Inferior parietal cortex (tissue), 1 donor: ENCODE data around the gene MGAT5.

Experiments used
- DNase-seq: peaks from one replicate; pipeline ENCODE4 v3.0.0-alpha.2; 2016; ENCODE audit errors: extremely low spot score

MGAT5 gene

DNA sequence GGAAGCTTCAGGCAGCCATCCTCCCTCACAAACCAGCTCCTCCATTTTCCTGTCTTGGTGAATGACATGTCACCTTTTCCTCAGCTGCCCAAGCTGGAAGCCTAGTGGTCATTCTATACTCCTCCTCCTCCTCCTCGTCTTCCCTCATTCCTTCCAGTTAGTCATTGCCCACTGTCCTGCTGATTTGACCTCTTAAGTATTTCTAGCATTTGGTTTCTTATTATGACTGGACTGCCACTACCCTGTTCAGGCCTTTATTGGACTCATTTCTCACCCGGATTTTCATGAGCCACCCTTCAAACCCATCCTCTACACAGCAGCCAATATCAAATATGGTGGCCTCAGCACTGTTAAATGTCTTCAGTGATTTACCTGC is 21.9 kb upstream of the MGAT5 start:
- DNase-seq, result no peak

DNA sequence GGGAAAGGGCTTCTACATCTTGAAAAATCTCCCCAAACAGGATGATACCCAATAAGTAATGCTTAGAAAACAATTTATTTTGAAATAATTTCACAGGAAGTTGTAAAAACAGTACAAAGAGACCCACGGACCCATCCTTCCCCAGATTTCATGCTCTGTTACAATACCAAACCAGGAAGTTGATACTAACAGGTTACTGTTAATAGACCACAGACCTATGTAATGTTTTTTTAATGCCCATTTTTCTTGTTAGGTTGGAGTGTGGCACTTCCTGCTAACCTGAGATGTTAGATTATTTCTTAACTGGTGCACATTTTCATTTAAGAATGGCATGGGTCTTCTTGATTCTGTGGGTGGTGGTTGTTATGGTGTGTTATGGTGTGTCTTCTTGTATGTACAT is 21.4 kb upstream of the MGAT5 start:
- no peak for DNase-seq

- no peak for DNase-seq
Measured at GRCh38 chr2:134232868-134233727, 20.8 kb upstream of the MGAT5 start.

DNA sequence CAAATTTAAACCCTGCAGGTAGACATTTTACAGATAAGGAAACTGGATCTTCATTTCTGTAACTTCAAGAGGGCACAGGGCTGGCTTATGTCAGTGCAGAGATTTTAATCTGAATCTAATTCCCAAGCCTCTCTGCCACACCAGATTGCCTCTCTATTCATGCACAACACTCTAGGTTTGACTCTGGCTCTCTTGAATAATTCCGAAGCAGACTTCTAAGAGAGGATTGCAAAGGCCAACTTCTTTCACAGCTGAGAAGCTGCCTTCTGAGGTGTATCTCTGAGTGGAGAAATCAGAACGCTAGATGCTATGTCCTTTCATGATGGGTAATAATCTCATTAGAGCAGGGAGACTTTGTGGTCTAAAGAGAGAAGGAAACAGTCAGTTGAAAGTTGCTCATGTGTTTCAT is 20.1 kb upstream of the MGAT5 start:
- no peak for DNase-seq

GRCh38 chr2:134234535-134234934 is 19.3 kb upstream of the MGAT5 start:
- no peak for DNase-seq

- DNase-seq, result no peak
Measured at GRCh38 chr2:134235510-134236144, 18.2 kb upstream of the MGAT5 start.

GRCh38 chr2:134238371-134238770 is 15.5 kb upstream of the MGAT5 start:
- DNase-seq, result no peak

GRCh38 chr2:134240061-134240460 is 13.8 kb upstream of the MGAT5 start:
- DNase-seq, result no peak

- DNase-seq, result no peak
Measured at GRCh38 chr2:134241911-134242310, 12.0 kb upstream of the MGAT5 start.

DNA sequence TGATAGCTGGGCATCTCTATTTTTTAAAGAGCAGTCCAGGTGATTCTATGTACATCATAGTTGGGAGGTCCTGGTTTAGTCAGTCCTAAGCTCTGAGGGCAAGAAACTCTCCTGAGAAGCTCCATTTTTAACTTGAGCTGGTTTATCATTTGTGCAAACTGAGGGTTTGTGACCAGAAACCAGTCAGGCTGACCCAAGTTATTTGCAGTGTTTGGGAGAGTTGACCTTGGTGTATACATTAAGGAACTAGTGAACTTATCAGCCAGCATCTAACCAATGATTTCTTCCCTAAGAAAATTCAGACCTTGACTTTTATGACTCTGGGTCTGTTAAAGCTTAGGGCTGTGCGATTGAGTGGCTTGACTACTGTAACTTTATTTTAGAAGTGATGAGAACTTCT is 10.6 kb upstream of the MGAT5 start:
- no peak for DNase-seq

- no peak for DNase-seq
Measured at GRCh38 chr2:134244086-134244485, 9.8 kb upstream of the MGAT5 start.

- no peak for DNase-seq
Measured at GRCh38 chr2:134244587-134244986, 9.3 kb upstream of the MGAT5 start.

DNA sequence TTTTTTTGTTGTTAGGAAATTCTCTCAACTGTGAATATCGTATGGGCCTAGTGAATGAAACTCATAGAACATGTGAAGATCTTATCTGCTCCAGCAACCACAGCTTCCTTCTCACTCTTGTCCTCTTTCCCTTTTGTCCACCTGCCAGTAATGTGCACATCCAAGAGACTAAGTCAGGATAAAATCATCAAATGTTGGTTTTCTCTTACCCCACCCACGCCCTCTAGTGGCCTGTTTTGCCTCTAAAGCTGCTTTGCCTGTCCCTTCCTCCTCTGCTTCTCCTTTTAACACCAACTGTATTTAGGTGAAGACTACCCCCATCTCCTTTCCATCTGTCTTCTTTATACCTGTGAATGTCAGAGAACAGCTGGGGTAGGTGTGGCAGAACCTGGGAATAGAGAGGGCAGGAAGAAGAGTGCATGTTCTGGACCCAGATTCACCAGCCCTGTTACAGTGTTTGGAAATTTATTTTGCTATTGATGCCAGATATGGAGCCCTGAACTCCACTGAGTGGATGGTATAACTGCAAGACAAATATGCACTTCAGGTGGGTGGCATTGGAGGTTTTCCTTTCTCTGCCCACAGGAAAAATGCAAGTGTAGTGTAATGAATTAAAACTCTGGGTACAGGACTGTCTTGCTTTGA is 8.4 kb upstream of the MGAT5 start:
- peak; percentile 88 for DNase-seq

DNA sequence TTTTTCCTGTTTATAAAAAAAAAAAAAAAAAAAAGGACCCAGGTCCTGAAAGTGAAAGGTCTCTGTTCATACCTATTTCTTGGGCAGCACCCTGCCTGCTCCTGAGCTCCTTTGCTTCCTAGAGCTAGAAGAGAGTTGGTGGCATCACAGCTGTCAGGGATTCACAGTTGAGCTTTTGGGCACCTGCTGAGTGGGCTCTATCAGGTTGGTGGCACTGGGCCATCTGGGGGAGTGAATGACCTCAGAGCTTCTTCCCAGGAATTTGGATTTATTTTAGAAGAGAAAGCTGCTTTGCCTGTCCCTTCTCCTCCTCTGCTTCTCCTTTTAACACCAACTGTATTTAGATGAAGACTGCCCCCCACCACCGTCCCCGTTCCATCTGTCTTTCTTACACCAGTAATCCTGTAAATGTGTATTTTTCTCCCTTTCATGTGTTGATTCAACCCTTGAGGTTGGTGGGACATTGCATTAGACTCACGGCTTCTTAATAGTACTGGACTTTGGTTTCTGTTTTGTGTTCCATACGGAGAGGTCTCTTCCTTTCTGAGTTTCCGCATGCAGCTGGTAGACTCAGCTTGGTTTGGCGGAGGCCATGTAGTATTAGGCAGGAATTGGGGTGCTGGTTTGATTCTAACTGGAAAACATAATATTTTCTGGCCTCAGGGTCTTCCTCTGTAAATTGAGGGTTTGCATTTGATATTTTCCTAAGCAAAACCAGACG is 7.6 kb upstream of the MGAT5 start:
- DNase-seq, result no peak

GRCh38 chr2:134247679-134248078 is 6.2 kb upstream of the MGAT5 start:
- DNase-seq, result no peak

- no peak for DNase-seq
Measured at GRCh38 chr2:134248913-134249312, 5.0 kb upstream of the MGAT5 start.

- no peak for DNase-seq
Measured at GRCh38 chr2:134249755-134250154, 4.1 kb upstream of the MGAT5 start.

GRCh38 chr2:134250840-134251461 is 2.9 kb upstream of the MGAT5 start:
- DNase-seq, result no peak

GRCh38 chr2:134252092-134252750 is 1.7 kb upstream of the MGAT5 start:
- DNase-seq, result no peak

DNA sequence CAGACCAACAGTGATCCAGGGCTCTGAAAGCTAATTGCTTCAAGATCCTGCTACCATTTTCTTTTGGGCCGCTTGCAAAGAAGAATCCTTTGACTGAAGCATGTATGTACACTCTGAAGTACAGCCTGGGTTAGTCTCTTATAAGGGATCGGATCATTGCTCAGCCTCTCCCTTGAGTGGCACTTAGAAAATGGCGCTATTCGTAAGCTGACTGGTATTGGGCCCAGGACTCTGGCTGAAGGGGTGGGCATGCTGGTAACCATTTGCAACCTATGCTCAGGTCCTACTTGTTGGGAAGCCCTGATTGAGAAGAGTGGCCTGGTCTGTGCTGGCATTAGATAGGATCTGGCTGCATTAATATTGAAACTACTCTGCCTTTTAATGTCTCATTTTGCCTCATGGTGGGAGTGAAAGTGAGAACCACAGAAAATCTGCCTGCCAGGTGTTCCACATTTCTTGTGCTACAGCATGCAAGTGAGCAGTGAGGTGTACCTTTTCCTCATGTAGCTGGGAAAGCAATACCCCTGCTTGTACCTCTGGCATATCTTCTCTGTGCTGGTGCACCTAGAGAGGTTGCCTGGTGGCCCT is 661 bp upstream of the MGAT5 start:
- DNase-seq, result no peak

GRCh38 chr2:134254824-134255223 is 952 bp downstream of the MGAT5 start:
- no peak for DNase-seq
